NCI-H2196 treated with DMSO at 0.1 percent for 48 hours (cell line): ENCODE results near the gene GRM8.

ENCODE experiments used
- DNase-seq: peaks from one replicate; lab custom pipeline; 2025; ENCODE audit not compliant: unreplicated experiment; lab: John Stamatoyannopoulos, UW

Gene GRM8

DNA sequence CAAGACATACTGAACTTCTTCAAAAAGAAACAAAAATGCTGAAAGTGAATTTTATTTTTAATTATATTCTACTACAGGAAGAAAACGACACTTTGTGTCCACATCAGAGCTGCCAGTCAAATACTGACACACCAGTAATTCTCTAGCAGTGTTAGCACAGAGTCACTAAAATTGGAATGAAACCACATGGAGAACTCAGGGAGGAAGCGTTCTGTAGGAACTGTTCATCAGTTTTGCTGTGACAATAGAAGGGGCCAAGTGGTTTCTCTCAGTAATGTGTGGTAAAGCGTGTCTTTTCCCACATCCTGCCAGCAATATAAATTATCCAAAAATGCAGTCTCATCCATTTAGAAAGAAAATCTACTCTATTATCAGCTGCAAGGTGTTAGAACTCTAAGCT, 683.3 kb downstream of the GRM8 start:
- DNase-seq, result no peak

DNA sequence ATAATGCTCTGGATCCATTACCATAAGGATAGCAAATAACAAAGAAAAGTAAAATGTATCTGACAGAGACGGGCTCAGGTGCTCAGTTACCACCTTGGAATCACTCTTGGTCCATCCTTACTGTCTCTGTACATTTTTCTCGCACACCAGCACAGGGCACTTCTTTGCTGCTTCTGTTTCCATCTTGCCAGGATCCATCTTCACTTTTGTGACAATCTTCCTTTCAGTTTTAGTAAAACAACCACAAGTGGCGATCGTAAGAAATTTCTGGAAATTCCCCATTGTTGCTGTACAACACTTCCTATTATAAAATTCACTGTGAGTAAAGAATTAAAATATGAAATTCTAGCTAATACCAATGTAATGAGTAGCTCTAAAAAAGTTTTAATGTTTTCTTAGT, 695.5 kb downstream of the GRM8 start:
- no peak for DNase-seq

DNA sequence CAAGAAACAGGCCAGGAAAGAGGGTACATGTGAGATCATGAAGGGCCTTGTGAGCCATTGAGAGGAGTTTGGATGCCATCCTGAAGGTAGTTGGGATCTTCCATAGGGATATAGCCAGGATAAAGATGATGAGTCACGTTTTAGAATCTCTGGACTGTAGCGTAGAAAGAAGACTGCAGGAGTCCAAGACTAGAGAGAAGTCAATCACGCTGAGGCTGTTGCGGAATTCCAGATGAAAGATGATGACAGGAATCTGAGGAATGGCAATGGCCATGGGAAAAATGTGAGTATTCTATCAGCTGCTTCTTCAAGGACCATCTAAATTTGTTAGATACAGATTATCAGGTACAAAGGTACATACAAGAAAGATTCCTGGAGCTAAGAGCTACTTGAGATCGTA, 711.3 kb downstream of the GRM8 start:
- DNase-seq, result no peak

DNA sequence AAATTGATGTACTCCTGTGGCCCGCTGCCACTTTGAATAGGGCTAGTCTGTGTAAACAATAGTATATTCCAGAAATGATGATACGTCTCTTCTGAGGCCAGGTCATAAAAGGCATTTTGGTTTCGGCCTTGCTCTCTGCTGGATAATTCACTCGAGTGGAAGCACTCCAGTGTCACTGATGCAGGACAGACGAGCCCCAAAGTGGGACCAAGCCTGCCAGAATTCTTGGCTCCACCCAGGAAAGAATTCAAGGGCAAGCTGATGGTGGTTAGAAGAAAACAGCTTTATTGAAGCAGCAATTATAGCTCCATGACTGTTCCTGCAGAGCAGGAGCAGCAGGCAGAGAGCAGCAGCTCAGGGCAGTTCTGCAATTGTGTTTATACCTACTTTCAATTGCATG, 717.6 kb downstream of the GRM8 start:
- DNase-seq, result no peak

DNA sequence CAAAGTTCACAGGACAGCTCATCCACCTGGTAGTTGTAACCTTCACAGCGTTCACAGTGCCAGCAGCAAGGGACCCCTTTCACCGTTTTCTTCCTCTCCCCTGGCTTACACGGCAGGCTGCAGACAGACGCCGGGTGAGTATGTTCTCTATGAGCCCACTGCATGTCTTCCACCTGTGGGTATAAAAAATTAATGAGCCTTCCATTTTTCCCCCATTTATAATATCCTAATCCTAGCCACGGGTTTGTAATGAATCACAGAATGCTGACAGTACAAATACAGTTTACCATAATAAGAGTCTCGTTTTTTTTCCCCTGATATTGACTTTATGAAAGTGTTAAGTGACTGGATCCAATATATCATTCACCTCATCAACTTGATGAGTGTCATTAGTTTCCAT, 719.0 kb downstream of the GRM8 start:
- DNase-seq, result no peak

DNA sequence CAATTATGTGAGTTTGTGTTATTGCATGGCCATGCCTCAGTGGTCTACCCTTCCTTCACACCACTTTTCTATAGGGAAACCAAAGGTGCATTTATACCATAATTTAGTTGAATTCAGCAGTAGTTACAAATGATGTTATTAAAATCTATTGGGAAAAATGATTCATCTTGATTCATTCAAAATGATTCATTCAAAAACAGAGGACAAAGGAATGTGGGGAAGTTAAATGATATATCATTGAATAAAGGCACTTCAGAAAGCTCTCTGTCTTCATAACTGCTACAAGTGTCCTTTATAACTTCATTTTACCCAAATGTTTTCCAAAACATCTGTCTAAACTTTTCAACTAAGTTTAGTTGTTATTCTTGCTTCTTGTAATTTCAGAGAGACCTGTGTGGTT, 722.9 kb downstream of the GRM8 start:
- DNase-seq, result no peak

DNA sequence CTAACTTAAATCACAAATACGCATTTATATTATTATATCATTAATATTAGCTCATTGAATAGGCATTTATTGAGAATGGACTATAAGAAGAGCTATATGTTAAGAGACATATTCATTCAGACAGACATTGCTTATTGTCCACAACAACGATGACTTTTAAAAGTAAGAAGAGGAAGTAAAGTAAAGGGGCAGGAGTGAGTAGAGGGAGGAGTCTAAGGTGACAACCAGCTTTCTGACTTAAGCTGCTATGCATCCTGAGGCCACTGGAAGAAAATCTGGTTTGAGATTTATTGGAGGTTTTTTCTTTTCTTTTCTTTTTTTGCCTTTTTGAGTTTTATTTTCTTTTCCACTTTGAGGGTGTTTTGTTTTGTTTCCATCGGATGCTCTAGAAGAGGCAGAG, 723.5 kb downstream of the GRM8 start:
- DNase-seq, result no peak

DNA sequence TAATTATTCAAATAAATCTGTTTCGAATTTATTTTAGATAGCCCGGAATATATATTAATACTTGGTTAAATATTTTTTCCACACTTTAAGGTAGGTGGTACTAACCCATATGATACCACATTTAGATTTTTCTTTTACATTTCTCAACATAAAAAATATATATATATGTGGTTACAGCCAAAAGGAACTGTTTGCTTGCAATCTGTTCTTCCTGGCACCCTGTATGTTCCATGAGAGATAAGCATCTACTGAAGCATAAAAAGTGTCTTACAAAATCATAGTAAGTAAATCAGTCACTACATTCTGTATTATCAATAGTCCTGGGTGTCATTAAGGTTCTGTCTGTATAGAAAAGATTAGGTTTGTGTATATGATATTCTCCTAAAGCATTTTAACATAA, 726.8 kb downstream of the GRM8 start:
- no peak for DNase-seq

DNA sequence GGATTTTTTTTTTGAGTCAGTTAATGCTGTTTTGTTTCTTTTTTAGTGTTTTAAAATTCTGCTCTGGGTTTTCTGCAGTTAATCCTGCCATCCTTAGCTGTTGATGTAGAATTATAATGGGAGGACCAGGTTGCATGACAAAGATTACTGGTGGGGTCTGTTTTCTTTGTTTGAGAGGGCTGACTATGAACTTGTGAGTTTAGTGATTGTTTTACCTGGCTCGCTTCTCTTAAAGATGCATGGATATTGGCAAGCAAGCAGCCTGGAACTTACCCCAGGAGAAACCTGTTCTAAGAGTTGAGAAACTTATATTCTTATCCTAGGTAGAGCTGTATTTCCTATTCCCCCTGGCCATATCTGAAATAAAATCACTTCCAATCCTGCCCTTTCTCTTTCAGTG, 727.8 kb downstream of the GRM8 start:
- no peak for DNase-seq

DNA sequence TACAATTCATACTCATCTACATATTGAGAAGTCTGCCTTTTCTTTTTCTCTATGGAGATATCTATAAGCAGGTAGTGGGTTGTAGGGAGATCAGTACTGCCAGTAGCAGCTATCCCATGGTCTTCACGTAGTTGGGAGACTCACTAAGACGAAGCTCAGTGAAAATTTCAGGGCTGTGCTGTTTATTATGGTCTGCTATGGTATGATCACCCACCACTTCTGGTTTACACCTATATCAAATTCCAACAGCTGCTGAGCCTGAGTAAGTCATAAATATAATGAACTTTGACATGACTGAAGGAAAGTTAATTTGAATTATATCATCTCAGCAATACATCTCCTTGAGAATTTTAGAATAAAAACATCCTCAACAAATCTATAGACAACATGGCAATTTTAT, 741.7 kb downstream of the GRM8 start:
- no peak for DNase-seq

DNA sequence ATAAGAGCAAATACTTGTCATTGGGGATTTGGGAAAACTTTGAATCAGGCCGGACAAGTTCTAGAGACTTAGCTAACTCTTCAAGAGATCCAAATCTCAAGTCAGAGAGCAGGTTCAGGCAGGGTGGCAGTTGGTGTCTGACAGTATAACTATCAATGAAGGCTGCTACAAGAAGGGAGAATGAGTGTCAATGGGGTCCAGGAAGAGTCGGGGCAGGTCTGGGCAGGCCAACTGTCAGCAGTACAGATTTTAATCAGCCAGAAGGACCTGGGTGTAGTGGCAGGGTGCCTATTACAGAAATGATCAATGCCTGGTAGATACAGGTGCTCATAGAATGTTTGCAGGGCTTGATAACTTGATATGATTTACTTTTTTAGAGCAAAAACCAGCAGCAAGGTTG, 751.1 kb downstream of the GRM8 start:
- DNase-seq, result peak; percentile 8

DNA sequence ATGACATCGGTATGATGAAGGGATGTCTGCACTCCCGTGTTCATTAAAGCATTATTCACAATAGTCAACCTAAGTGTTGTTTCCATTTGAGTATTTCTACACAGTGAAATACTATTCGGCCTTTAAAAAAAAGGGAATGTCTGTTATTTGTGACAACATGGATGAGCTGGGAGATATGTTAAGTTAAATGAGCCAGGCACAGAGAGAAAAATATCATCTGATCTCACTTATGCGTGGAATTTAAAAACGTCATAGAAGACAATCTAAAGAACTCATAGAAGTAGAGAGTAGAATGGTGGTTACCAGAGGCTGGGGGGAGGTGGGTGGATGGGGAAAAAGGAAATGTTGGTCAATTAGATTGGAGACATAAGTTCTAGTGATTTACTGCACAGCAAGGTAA, 753.3 kb downstream of the GRM8 start:
- no peak for DNase-seq

DNA sequence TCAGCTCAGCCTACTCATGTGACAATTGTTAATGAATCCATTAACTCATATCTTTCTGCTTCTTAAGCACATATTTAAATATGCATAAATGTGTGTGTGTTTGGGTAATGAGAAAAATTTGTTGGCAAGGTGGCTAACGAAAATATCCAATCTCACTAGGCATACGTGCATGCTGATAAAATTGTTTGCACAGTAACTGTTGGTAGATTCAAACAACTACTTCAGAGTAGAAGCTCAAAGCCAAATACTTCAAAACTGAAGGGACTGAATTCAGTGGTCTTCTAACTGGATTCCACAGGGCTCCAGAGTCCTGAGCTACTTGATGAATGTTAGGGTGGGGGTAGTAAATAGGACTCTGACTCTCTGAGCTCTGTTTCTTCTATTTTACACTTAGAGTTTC, 757.0 kb downstream of the GRM8 start:
- DNase-seq, result no peak

DNA sequence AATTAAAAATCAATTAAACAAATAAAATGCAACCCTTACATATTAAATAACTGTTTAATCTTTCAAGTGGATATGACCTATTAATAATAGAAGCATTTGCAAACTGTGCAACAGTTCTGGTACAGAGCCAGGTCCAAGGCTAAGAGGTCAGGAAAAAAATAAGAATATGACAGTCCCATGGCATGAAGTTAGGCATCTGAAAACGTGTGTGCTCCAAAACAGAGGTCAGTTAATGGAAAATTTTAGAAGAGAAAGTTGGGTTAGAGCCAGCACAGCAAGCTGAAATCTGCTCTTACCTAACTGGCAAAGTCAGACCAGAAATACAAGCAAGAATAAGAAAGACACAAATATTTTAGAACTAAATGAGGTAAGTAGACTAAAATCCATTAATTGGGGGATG, 757.7 kb downstream of the GRM8 start:
- peak; percentile 27 for DNase-seq

DNA sequence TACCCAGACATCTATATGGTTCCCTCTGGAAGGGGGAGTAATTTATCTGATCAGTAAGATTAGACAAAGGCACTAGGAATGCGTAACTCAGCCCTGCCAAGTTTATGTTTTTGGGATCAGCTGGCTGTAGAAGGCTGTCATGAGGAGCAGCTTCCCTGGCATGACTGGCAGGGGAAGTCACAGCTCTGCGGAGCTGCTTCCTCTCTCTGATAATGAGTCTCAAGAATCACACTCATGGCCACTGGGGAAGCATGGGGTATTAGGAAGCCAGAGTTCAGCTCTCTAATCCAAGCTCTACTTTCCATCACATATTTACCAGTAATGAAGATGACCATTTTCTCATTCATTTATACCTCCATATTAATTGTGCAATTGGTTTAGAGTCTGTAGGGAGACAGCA, 758.9 kb downstream of the GRM8 start:
- no peak for DNase-seq

DNA sequence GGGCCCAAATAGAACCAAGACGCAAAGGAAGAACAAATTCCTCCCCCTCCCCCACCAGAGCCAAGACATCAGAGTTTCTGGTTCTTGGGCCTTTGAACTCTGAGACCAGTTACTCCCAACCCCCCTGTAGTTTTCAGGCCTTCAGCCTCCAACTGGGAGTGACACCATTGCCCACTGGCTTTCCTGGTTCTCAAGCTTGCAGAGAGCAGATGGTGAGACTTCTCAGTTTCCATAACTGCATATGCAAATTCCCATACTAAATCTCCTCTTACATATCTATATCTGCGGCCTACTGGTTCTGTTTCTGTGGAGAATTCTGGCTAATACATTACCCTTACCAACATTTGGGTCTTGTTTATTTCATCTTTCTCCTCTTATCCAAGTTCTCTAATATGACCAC, 762.9 kb downstream of the GRM8 start:
- no peak for DNase-seq

DNA sequence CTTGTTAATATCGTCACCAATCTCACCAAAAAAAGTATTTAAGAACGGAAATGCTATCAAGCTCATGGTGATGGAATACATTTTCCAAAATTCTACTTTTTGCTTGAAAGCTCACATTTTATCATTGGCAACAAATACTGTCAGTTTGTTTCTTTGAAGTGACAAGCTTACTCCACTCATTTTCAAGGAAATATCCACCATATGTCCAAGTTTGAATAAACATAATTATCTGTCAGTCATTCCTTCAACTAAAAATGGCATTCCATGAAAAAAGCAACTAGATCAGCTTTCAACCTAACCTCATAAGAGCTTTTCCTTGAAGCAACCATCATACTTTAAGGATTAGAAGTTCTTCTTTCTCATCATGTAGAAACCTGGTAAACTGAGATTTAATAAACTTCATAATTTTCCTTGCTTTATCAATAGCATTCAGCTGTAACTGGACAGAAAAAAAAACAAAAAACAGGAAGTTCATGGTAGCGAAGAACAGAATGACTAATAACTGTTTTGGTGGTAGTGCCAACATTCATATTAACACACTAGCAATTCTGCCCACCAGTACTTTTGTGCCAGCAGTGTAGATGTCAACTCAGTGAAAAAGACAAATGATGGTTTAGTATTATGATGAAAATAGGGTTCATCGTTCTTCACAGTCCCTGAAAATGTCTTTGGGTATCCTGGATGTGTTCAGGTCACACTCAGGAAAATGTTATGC, 764.9 kb downstream of the GRM8 start:
- no peak for DNase-seq

DNA sequence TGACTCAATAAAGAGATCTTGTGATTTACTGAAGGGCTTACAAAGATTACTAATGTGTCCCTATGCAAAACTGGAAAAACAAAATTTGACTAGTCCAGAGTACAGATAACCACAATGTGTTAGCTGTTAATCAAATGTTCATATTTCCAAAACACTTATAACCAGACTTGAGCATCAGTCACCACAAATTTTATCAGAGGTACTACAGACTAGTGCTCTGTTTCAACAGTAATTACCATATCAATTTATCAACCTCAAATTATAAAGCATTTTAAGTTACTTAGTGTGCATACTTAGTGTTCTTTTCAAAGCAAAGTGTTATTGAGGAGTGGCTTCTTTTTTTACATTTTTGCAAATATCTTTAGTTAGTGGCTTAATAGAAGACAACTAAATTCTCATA, 765.9 kb downstream of the GRM8 start:
- no peak for DNase-seq

DNA sequence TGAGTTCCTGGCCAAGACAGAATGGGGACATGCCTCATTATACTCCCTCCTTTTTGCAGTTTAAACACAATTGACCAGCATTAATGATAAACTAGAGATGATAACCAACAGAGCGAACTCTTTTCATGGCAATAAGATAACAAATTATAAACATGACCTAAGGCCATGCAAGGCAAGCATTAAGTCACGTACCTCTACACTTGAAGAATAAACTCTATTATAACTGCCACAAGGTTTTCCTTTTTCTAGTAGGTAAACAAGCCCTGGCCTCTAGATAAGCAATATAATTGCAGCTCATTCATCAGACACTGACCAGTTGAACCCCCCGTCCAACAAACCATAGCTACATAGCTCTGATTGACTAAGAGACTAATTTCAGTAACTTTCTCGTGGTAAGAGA, 767.0 kb downstream of the GRM8 start:
- DNase-seq, result no peak

DNA sequence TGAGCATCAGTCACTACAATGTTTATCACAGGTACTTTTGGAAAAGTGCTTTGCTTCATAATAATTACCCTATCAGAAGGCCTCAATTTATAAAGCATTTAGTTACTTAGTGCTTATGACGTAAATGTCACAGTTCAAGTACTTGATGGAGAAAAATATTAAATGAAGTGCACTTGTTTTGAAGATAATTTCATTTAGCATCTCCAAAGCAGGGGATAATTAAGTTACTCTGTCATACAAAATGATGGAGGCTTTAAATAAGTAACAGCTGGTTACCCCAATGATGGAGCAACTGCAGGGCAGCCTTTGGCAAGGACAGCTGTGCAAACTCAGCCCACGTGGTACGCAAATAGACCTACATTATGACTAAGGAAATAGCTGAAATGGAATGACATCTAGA, 768.8 kb downstream of the GRM8 start:
- DNase-seq, result peak; percentile 56

DNA sequence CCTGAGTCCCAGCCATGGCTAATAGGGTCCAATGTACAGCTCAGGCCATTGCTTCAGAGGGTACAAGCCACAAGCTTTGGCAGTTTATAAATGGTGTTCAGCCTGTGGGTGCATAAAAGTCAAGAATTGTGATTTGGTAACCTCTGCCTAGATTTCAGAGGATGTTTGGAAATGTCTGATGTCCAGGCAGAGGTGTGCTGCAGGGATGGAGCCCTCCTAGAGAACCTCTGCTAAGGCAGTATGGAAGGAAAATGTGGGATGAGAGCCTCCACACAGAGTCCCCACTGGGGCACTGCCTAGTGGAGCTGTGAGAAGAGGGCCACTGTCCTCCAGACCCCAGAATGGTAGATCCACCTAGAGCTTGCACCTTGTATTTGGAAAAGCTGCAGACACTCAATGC, 779.9 kb downstream of the GRM8 start:
- no peak for DNase-seq

DNA sequence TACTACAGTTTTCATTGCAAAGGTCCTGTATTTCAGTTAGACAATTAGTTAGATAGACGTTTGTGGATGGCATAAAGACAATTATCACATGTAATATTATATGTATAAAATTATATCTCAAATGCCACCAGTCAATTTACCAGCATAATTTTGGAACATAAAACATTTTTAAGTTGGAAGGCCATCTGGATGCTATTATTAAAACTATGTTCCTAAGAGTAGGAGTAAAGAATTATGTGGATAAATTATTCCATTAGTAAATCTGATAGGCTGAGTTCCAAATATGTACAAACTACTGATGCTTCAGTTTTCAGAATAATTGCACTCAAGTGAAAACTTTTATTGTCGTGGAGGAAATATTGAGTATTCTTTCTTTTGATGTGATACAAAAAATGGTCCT, 790.3 kb downstream of the GRM8 start:
- DNase-seq, result no peak

DNA sequence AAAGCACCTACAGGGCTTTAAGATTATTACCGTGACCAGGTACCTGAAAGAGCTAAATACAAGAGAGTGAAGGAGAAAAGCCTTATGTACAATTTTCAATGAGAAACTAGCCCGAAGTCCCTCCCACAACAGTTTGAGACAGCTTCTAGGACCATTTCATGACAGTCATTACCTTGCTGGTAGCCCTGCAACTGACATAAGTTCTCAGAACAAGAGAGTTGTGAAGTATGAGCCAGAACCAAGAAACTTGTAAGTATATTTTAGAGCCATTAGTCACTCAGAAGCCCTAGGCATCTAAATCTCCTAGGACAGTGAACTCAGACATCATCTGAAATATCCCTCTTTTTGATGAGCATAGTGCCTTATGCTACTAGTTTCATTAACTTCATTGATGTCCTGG, 792.1 kb downstream of the GRM8 start:
- DNase-seq, result no peak

DNA sequence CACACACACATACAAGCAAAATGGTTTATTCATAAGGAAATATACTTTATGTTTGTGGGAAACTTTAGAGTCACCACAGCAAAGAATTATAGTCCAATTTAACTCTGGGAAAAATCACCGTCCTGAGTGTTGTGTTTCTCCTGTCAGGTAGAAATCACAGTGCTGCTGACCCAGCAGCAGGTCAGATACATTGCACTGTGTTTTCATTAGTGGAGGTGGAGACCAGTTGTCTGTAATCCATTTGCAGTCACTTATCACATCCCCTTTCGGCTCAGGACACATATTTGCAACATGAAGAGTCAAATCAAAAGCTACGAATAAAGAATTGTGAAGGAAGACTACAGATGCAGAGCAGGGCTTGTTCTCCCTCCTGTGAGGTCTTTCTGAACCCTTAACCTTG, 799.6 kb downstream of the GRM8 start:
- DNase-seq, result no peak
